PC-3 (cell line): ENCODE data around the gene PPP4R3B.

Source experiments
- CTCF ChIP-seq: fragments of 300-600 bp; sonication (generic); conservative IDR thresholded peaks from 2 replicates; pipeline ENCODE4 v1.5.1; 2017; ENCODE audit warnings: antibody characterized with exemption, low read depth, mild to moderate bottlenecking, low read length
- EZH2 ChIP-seq: fragments of 300-600 bp; sonication (generic); IDR thresholded peaks from one replicate; pipeline ENCODE4 v1.6.1; 2017; ENCODE audit warnings: antibody characterized with exemption, mild to moderate bottlenecking, low read length; ENCODE audit not compliant: unreplicated experiment
- EZH2phosphoT487 ChIP-seq: fragments of 300-600 bp; sonication (generic); IDR thresholded peaks from 2 replicates; pipeline ENCODE4 v1.6.1; 2018; ENCODE audit warnings: mild to moderate bottlenecking, antibody characterized with exemption, low read length, borderline replicate concordance

- TF ChIP-seq CTCF = no peak
- no peak for TF ChIP-seq EZH2
- TF ChIP-seq EZH2phosphoT487 = no peak
These were observed 6.3 kb downstream of the PPP4R3B start for GRCh38 chr2:55610954-55611743.
